Peyer's patch (tissue), 4 donors: Measurements from ENCODE around the gene GGPS1.

Experiments
- POLR2A ChIP-seq, 2 donors: fragments of 450-650 bp; IDR thresholded peaks; one replicate each; pipeline ENCODE4 v1.5.1; 2017; ENCODE audit warnings: antibody characterized with exemption in 2 of 2, mild to moderate bottlenecking in 2 of 2, moderate library complexity in 2 of 2
- TF ChIP-seq, protein P1 (sequence below), 6 experiments: fragments of 450-650 bp in 4 of 6; fragments of 200-600 bp in 2 of 6; sonication (generic) in 1 of 6; IDR thresholded peaks; one replicate each; pipeline ENCODE4 v1.5.1; 2017 to 2019; ENCODE audit warnings: antibody characterized with exemption in 6 of 6, mild to moderate bottlenecking in 3 of 6, moderate library complexity in 1 of 6

GRCh38 chr1:235358899-235359298 lies 30.5 kb downstream of the GGPS1 start:
- TF ChIP-seq, protein P1, sequence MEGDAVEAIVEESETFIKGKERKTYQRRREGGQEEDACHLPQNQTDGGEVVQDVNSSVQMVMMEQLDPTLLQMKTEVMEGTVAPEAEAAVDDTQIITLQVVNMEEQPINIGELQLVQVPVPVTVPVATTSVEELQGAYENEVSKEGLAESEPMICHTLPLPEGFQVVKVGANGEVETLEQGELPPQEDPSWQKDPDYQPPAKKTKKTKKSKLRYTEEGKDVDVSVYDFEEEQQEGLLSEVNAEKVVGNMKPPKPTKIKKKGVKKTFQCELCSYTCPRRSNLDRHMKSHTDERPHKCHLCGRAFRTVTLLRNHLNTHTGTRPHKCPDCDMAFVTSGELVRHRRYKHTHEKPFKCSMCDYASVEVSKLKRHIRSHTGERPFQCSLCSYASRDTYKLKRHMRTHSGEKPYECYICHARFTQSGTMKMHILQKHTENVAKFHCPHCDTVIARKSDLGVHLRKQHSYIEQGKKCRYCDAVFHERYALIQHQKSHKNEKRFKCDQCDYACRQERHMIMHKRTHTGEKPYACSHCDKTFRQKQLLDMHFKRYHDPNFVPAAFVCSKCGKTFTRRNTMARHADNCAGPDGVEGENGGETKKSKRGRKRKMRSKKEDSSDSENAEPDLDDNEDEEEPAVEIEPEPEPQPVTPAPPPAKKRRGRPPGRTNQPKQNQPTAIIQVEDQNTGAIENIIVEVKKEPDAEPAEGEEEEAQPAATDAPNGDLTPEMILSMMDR (IDR thresholded peaks at IDR 0.05) = no peak
- no peak for TF ChIP-seq POLR2A (IDR thresholded peaks at IDR 0.05)
